Measurements from ENCODE around the gene FAM168A.

FAM168A gene

DNA sequence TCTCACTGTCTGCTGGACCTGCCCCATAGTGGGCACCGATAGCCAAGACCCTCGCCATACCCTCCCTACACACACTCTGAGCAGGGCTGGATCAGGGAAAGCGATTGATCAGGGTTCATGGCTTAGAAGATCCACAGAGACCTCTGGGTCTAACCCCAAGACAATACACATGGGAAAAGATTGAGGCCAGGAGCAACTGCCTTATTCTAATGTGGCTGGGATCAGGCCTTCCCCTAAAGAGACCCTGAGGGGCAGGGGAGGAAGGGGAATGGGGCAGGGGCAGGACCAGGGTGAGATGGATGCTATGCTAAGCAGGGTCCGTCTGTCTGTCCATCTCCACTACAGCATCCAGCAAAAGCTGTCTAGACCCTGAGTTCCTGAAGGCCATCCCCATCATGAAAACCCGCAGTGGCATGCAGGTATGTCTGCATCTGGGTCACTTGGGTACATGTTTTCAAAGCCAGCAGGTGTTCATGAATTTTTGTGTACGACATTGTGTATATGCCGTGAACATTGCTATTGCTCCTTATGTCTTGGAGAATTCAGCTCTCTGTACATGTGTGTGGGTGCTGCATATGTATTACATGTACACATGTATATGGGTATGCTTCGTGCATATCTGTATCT, 237.1 kb downstream of the FAM168A start:
- DNase-seq = no peak

DNA sequence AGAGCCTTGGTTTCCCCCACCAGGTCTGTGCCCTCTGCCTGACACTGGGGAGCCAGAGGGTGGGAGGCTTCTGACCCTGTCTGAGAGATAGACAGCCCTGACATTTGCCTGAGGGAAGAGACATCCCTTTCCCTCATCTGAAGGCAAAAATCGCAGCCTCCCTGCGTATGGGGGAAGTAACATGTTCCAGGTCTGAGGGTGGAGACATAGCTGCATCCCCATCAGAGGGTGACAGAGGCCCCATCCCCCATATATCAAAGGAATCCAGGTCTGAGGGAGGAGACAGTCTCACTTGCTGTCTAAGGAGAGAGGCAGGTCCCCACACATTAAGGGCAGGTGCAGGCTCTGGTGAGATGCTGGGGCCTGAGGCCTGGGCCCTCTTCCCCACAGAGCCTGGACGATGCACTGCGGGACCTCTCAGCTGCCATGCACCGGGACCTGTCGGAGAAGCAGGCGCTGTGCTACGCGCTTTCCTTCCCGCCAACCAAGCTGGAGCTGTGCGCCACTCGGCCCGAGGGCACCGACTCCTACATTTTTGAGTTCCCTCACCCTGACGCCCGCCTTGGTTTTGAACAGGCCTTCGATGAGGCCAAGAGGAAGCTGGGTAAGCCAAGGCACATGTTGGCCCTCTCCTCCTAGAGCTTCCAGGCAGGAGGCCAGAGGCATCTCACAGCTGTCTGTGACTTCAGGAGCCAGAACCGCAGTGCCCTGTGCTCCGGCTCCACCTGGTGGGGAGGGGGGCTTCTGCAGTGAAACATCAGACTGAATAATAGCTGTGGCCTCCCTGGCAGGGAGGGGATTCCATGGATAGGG, 237.8 kb downstream of the FAM168A start:
- DNase-seq = no peak

DNA sequence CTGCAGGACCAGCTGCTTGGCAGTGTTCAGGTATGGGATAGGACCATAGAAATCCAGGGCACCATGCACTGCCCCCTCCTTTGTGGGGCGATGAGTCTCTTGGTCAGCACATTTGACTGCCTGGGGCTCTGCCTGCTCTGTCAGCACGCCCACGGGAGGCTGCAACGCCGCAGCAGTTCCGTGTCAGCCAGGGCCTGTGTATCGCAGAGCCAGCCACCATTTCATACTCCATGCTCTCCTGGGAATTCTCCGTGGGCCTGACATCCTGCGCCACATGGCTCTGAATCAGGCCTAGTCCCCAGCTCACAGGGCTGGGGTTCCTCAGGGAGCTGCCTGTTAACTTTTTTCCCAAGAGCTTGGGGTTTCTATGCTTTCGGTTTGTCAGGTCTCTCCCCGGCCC, 238.6 kb downstream of the FAM168A start:
- DNase-seq = no peak

DNA sequence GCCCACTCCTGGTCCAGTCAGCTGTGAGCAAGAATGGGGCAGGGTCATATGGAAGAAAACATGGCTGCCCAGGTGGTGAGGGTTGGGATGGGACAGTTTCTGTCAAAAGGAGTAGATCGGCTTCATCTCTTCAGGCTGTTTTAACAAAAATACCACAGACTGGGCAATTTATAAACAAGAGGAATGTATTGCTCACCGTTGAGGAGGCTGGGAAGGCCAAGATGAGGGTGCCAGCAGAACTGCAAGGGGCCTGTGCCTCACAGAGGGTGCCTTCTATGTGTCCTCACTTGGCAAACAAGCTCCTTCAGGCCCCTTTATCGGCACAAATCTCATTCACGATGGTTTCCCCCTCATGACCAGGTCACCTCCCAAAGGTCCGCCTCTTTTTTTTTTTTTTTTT, 239.8 kb downstream of the FAM168A start:
- DNase-seq = no peak

DNA sequence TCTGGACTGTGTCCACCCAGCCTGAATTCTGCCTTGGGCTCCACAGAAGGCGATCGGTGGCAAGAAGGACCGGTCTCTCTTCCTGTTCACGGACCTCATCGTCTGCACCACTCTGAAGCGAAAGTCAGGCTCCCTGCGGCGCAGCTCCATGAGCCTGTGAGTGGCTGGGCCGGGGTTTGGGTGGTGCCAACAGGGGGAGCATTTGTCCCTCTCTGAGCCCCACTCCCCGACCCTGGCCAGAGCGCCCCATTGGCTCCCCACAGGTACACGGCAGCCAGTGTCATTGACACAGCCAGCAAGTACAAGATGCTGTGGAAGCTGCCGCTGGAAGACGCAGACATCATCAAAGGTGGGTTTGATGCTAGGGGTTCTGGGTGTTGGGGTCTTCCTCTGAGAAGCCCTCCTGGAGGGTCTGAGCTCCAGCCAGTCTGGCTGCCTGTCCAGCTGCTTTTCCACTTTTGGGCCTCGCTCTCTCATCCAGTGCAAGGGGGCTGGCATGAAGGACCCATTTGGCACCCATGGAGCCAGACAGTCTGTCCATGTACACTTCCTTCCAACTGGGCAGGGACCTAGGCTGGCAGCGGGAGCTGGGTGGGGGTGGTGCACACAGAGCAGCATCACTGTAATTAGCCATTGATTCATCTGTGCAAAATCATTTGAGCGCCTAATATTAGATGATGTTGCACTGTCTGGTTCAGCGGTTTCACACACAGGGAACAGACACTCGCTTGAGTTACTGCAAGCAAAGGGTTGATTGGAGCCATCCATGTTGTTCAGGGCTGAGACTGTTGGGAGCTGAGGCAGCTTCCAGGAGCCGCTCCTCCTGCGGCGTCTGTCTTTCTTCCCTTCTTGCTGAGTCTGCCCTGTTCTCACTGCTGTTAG, 240.7 kb downstream of the FAM168A start:
- no peak for DNase-seq

DNA sequence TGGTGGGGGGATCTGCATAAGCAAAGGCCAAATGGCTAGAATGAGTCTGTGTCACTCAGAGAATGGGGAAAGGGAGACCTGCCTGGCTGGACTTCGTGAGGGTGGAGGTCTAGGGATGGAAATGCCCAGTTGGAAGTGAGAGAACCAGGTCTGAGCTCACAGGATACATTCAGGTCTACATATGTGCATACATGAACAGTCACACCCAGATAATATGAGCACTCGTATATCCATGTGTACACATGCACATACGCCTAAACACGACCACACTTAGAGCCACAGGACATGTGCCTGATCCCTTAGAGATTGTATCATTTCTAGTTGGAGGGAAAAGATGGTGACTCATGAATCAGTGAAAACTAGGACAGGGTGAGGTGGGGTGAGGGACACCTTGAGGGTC, 242.8 kb downstream of the FAM168A start:
- DNase-seq = no peak

DNA sequence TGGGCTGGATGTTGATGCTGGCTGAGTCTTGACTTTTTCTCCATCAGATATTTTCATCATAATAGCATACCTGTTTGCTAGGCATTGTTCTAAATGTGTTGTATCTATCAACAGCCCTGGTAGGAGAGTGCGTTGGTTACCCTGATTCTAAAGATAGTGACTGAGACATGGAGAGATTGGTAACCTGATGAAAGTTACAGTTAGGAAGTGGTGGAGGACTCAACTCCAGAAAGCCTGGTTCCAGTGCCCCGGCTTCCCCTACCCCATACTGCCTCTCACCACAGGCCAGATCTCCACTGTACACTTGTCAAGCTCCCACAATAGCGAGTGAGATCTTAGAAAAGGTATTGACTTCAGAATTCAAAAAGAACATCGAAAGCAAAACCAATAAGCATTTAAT, 244.5 kb downstream of the FAM168A start:
- no peak for DNase-seq

DNA sequence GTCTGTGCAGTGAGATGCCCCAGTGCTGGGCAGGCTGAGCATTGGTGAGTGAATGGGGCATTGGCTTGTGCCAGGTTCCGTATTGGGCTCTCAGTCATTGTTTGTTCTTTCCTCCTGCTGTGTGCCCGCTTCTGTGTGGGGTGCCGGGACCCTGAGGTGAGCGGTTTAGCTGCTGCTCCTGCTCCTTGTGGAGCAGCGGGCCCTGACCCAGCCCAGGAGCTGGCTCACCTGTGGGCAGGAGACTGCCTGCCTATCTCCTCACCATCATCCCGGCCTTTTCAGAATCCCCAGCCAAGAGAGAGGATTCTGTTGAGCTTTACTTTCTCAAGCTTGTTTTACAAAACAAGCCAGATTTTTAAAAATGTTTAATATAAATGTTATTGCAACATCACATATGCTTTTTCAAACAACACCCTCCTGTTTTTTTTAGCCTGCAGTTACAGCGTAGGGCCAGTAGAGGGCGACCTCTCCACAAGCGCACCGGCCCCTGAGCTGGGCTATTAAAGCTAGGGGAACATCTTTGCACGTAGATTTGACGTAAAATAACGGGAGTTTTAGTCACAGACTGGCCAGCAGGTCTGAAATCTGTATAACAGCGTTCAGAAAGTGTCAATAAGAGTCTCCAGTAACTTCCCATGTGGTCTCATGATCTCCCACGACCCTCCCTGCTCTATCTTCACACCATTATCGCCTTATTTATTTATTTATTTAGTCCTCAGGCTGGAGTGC, 246.8 kb downstream of the FAM168A start:
- no peak for DNase-seq

All from NK-92 treated with Interleukin-12 subunit alpha and Interleukin-12 subunit beta, amount 100 ng/mL, for 24 hours (cell line).